KOPT-K1 (cell line): ENCODE results near the gene GLS.

Experiments
- H3K27ac ChIP-seq: fragments of 200-600 bp; sonication (generic); 2 replicates; pipeline ENCODE4 v1.5.1; 2016; ENCODE audit warnings: antibody characterized with exemption, mild to moderate bottlenecking, low read depth, low read length; ENCODE audit not compliant: poor library complexity, severe bottlenecking
- H3K36me3 ChIP-seq: fragments of 200-600 bp; sonication (generic); 2 replicates; pipeline ENCODE4 v1.5.1; 2017; ENCODE audit warnings: antibody characterized with exemption, mild to moderate bottlenecking, low read length, moderate library complexity; ENCODE audit not compliant: insufficient read depth
- H3K9me3 ChIP-seq: fragments of 200-600 bp; sonication (generic); 2 replicates; pipeline ENCODE4 v1.5.1; 2017; ENCODE audit warnings: antibody characterized with exemption, low read length, mild to moderate bottlenecking; ENCODE audit not compliant: insufficient read depth, poor library complexity, severe bottlenecking

GLS gene

GRCh38 chr2:191008286-191008685 is 127.7 kb downstream of the GLS start:
- Histone ChIP-seq H3K36me3 (peaks cover 94% of the 10 kb centered on the region), H3K27ac (no peak overlapping the region), H3K9me3 (peaks cover 21% of the 10 kb centered on the region)

- no peak overlapping the region for H3K27ac ChIP-seq
- H3K9me3 ChIP-seq: peaks cover 6% of the 10 kb centered on the region
- H3K36me3 ChIP-seq: peaks cover 79% of the 10 kb centered on the region
Observed at GRCh38 chr2:191009541-191010374, 129.1 kb downstream of the GLS start.

GRCh38 chr2:191010887-191011885 is 130.6 kb downstream of the GLS start:
- Histone ChIP-seq H3K36me3 (peaks cover 65% of the 10 kb centered on the region), H3K27ac (no peak overlapping the region)

GRCh38 chr2:191012346-191012745 is 131.7 kb downstream of the GLS start:
- Histone ChIP-seq H3K9me3 (no peaks in the 10 kb centered on the region), H3K36me3 (peaks cover 54% of the 10 kb centered on the region), H3K27ac (peak overlapping the region; percentile 82)

More at GRCh38 chr2:191010887-191011885, 130.6 kb downstream of the GLS start:
- no peaks in the 10 kb centered on the region for H3K9me3 ChIP-seq

GRCh38 chr2:191012845-191013681 is 132.4 kb downstream of the GLS start:
- H3K9me3 ChIP-seq: no peaks in the 10 kb centered on the region
- peak overlapping the region; percentile 82 for H3K27ac ChIP-seq
- H3K36me3 ChIP-seq: peaks cover 46% of the 10 kb centered on the region

- Histone ChIP-seq H3K36me3 (peaks cover 41% of the 10 kb centered on the region), H3K27ac (peak overlapping the region; percentile 82)
Observed at GRCh38 chr2:191013682-191013931, 133.0 kb downstream of the GLS start.

GRCh38 chr2:191013932-191014652 is 133.5 kb downstream of the GLS start, which contains the start of gene STAT1:
Gene STAT1 (minus strand): TSS chr2:191014171. CDS start chr2:191010003, 4,168 bp downstream.
- peaks cover 36% of the 10 kb centered on the region for H3K36me3 ChIP-seq
- H3K27ac ChIP-seq: peak within 1 kb of the TSS; percentile 82
- H3K9me3 ChIP-seq: no peaks in the 10 kb centered on the region

More at GRCh38 chr2:191013682-191013931, 133.0 kb downstream of the GLS start:
- H3K9me3 ChIP-seq: no peaks in the 10 kb centered on the region

GRCh38 chr2:191014653-191015020 is 134.0 kb downstream of the GLS start:
- H3K36me3 ChIP-seq: peaks cover 31% of the 10 kb centered on the region
- H3K27ac ChIP-seq: peak overlapping the region; percentile 82
- H3K9me3 ChIP-seq: no peaks in the 10 kb centered on the region
